HepG2 (cell line): ENCODE measurements around the gene SBK3.

Experiments
- FOXP1 ChIP-seq, 2 experiments: fragments of 450-650 bp in 1 of 2; IDR thresholded peaks; 2 replicates each; pipeline ENCODE4 v1.6.1; 2017 to 2018; ENCODE audit warnings: antibody characterized with exemption in 1 of 2
- MIXL1 ChIP-seq: IDR thresholded peaks from 2 replicates; pipeline ENCODE4 v1.6.1; 2016
- SP1 ChIP-seq, 2 experiments: fragments of 450-650 bp in 1 of 2; sonication (generic) in 1 of 2; formaldehyde crosslinking in 1 of 2; IDR thresholded peaks; 2 replicates each; pipeline versions ENCODE4 v1.4.0 to v1.6.1; 2016 to 2020; ENCODE audit warnings: missing genetic modification reagents in 1 of 2
- XRCC5 ChIP-seq: fragments of 200-400 bp; formaldehyde crosslinking; optimal IDR thresholded peaks from 2 replicates; pipeline ENCODE3; 2017; ENCODE audit warnings: mild to moderate bottlenecking, low read length
- ZNF510 ChIP-seq: sonication (generic); formaldehyde crosslinking; IDR thresholded peaks from 2 replicates; pipeline ENCODE4 v1.4.0; 2020; ENCODE audit warnings: low read depth, mild to moderate bottlenecking, missing genetic modification reagents
- ZSCAN20 ChIP-seq: sonication (generic); formaldehyde crosslinking; IDR thresholded peaks from 2 replicates; pipeline ENCODE4 v1.4.0; 2020; ENCODE audit warnings: missing genetic modification reagents, mild to moderate bottlenecking, borderline replicate concordance
- TF ChIP-seq, protein P1 (sequence below), 2 experiments: IDR thresholded peaks; 2 replicates each; pipeline ENCODE4 v1.6.1; 2011 to 2012; ENCODE audit warnings: low read length in 2 of 2, borderline replicate concordance in 1 of 2, low read depth in 1 of 2, mild to moderate bottlenecking in 1 of 2, moderate library complexity in 1 of 2

DNA sequence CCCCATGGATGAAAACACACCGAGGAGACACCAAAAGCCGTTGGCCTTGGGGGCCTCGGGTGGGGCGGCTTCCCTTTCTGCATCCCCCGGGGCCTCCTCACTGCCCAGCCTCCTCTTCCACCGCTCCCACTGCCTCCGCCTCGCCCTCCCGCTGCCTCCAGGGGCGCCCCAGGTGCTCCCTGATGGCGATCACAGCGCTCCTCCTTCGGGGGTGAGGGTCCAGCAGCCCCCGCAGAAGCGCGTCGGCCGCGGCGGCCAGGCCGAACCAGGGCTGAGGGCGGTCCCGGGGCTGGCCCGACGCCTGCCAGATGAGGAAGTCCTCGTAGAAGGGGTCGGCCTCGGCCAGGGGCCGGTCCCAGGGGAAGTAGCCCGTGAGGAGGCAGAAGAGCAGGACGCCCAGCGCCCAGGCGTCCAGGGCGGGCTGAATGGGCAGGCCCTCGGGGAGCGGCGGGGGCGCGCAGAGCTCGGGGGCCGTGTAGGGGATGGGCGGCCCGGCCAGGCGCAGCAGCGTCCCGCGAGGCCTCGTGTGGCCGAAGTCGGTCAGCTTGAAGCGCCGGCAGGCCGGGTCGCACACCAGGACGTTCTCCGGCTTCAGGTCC lies 15.6 kb downstream of the SBK3 start:
- TF ChIP-seq ZNF510 (CRISPR knock-in tag) (no peak), FOXP1 (IDR thresholded peaks at IDR 0.05) (no peak), FOXP1 (CRISPR knock-in tag; IDR thresholded peaks at IDR 0.05) (no peak), XRCC5 (no peak), MIXL1 (no peak), ZSCAN20 (CRISPR knock-in tag) (no peak), SP1 (IDR thresholded peaks at IDR 0.05) (no peak), SP1 (CRISPR knock-in tag; IDR thresholded peaks at IDR 0.05) (no peak)
- TF ChIP-seq, protein P1, sequence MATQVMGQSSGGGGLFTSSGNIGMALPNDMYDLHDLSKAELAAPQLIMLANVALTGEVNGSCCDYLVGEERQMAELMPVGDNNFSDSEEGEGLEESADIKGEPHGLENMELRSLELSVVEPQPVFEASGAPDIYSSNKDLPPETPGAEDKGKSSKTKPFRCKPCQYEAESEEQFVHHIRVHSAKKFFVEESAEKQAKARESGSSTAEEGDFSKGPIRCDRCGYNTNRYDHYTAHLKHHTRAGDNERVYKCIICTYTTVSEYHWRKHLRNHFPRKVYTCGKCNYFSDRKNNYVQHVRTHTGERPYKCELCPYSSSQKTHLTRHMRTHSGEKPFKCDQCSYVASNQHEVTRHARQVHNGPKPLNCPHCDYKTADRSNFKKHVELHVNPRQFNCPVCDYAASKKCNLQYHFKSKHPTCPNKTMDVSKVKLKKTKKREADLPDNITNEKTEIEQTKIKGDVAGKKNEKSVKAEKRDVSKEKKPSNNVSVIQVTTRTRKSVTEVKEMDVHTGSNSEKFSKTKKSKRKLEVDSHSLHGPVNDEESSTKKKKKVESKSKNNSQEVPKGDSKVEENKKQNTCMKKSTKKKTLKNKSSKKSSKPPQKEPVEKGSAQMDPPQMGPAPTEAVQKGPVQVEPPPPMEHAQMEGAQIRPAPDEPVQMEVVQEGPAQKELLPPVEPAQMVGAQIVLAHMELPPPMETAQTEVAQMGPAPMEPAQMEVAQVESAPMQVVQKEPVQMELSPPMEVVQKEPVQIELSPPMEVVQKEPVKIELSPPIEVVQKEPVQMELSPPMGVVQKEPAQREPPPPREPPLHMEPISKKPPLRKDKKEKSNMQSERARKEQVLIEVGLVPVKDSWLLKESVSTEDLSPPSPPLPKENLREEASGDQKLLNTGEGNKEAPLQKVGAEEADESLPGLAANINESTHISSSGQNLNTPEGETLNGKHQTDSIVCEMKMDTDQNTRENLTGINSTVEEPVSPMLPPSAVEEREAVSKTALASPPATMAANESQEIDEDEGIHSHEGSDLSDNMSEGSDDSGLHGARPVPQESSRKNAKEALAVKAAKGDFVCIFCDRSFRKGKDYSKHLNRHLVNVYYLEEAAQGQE (IDR thresholded peaks at IDR 0.05; ENCODE audit: borderline replicate concordance in 1 of 2, low read depth in 1 of 2, low read length in 2 of 2), result no peak
